ENCODE data around the gene ELOB. TPM values are rescaled to one million over a fixed set of nuclear protein-coding genes. Genes with fewer than 3 reads are reported as not detected.

The ELOB gene
- total RNA-seq, 1 donor from 2014 or later, result 183 TPM

DNA sequence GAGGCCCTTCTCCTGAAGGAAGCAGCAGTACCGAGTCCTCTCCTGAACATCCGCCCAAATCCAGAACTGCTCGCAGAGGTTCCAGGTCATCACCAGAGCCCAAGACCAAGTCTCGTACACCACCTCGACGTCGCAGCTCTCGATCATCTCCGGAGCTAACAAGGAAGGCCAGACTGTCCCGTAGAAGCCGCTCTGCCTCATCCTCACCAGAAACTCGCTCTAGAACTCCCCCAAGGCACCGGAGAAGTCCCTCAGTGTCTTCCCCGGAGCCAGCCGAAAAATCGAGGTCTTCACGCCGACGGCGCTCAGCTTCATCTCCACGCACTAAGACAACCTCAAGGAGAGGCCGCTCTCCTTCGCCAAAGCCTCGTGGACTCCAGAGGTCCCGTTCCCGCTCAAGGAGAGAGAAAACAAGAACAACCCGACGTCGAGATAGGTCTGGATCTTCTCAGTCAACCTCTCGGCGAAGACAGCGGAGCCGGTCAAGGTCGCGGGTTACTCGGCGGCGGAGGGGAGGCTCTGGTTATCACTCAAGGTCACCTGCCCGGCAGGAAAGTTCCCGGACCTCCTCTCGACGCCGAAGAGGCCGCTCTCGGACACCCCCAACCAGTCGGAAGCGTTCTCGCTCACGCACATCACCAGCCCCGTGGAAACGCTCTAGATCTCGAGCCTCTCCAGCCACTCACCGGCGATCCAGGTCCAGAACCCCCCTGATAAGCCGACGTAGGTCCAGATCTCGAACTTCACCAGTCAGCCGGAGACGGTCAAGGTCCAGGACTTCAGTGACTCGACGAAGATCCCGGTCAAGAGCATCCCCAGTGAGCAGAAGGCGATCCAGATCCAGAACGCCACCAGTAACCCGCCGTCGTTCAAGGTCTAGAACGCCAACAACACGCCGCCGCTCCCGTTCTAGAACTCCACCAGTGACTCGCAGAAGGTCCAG is 11.3 kb downstream of the ELOB start:
- Mint-ChIP-seq H3K27ac (ENCODE audit: unreplicated experiment) (peak overlapping the region; percentile 38), H3K27me3 (ENCODE audit: unreplicated experiment) (peaks cover 44% of the 10 kb centered on the region), H3K4me1 (ENCODE audit: low read depth, unreplicated experiment) (peaks cover 5% of the 10 kb centered on the region), H3K9me3 (ENCODE audit: unreplicated experiment) (peaks cover 34% of the 10 kb centered on the region), H3K4me3 (ENCODE audit: unreplicated experiment) (peak overlapping the region; percentile 30), H3K36me3 (ENCODE audit: unreplicated experiment) (peaks cover 59% of the 10 kb centered on the region)
- TF ChIP-seq, protein P1, sequence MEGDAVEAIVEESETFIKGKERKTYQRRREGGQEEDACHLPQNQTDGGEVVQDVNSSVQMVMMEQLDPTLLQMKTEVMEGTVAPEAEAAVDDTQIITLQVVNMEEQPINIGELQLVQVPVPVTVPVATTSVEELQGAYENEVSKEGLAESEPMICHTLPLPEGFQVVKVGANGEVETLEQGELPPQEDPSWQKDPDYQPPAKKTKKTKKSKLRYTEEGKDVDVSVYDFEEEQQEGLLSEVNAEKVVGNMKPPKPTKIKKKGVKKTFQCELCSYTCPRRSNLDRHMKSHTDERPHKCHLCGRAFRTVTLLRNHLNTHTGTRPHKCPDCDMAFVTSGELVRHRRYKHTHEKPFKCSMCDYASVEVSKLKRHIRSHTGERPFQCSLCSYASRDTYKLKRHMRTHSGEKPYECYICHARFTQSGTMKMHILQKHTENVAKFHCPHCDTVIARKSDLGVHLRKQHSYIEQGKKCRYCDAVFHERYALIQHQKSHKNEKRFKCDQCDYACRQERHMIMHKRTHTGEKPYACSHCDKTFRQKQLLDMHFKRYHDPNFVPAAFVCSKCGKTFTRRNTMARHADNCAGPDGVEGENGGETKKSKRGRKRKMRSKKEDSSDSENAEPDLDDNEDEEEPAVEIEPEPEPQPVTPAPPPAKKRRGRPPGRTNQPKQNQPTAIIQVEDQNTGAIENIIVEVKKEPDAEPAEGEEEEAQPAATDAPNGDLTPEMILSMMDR (IDR thresholded peaks at IDR 0.05; ENCODE audit: partially characterized antibody, unreplicated experiment), result no peak
- no peak for DNase-seq

DNA sequence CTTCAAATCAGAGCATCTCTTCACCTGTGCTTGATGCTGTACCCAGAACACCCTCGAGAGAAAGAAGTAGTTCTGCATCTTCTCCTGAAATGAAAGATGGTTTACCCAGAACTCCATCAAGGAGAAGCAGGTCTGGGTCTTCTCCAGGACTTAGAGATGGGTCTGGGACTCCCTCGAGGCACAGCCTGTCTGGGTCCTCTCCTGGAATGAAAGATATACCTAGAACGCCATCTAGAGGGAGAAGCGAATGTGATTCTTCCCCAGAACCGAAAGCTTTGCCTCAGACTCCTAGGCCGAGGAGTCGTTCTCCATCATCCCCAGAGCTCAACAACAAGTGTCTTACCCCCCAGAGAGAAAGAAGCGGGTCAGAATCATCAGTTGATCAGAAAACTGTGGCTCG is 12.4 kb downstream of the ELOB start:
- Mint-ChIP-seq H3K9me3 (ENCODE audit: unreplicated experiment) (peaks cover 33% of the 10 kb centered on the region), H3K4me1 (ENCODE audit: low read depth, unreplicated experiment) (peaks cover 5% of the 10 kb centered on the region), H3K27me3 (ENCODE audit: unreplicated experiment) (peaks cover 46% of the 10 kb centered on the region), H3K27ac (ENCODE audit: unreplicated experiment) (peak overlapping the region; percentile 22), H3K36me3 (ENCODE audit: unreplicated experiment) (peaks cover 68% of the 10 kb centered on the region), H3K4me3 (ENCODE audit: unreplicated experiment) (no peak overlapping the region)
- DNase-seq, result no peak
- TF ChIP-seq, protein P1 (IDR thresholded peaks at IDR 0.05; ENCODE audit: partially characterized antibody, unreplicated experiment), result no peak

DNA sequence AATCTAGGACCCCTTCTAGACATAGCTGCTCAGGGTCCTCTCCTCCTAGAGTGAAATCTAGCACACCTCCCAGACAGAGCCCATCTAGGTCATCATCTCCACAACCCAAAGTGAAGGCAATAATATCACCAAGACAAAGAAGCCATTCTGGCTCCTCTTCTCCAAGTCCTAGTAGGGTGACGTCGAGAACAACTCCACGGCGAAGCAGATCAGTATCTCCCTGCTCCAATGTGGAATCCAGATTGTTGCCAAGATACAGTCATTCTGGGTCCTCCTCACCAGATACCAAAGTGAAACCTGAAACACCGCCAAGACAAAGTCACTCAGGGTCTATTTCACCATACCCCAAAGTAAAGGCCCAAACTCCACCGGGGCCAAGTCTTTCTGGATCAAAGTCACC is 13.9 kb downstream of the ELOB start:
- H3K9me3 Mint-ChIP-seq (ENCODE audit: unreplicated experiment), result peaks cover 33% of the 10 kb centered on the region
- no peak overlapping the region for H3K4me3 Mint-ChIP-seq (ENCODE audit: unreplicated experiment)
- no peak overlapping the region for H3K27ac Mint-ChIP-seq (ENCODE audit: unreplicated experiment)
- H3K4me1 Mint-ChIP-seq (ENCODE audit: low read depth, unreplicated experiment), result peaks cover 1% of the 10 kb centered on the region
- TF ChIP-seq, protein P1 (IDR thresholded peaks at IDR 0.05; ENCODE audit: partially characterized antibody, unreplicated experiment), result no peak
- H3K27me3 Mint-ChIP-seq (ENCODE audit: unreplicated experiment), result peaks cover 38% of the 10 kb centered on the region
- no peak for DNase-seq
- H3K36me3 Mint-ChIP-seq (ENCODE audit: unreplicated experiment), result peaks cover 73% of the 10 kb centered on the region

DNA sequence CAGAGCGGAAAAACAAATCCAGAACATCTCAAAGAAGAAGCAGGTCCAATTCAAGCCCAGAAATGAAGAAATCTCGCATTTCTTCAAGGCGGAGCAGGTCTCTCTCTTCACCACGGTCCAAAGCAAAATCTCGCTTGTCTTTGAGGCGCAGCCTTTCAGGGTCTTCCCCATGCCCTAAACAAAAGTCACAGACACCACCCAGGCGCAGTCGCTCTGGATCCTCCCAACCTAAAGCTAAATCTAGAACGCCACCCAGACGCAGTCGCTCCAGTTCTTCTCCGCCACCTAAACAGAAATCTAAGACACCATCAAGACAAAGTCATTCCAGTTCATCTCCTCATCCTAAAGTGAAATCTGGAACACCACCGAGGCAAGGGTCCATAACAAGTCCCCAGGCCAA is 14.4 kb downstream of the ELOB start:
- Mint-ChIP-seq H3K36me3 (ENCODE audit: unreplicated experiment) (peaks cover 73% of the 10 kb centered on the region), H3K9me3 (ENCODE audit: unreplicated experiment) (peaks cover 29% of the 10 kb centered on the region), H3K4me3 (ENCODE audit: unreplicated experiment) (peak overlapping the region; percentile 3), H3K27ac (ENCODE audit: unreplicated experiment) (peak overlapping the region; percentile 44), H3K27me3 (ENCODE audit: unreplicated experiment) (peaks cover 34% of the 10 kb centered on the region), H3K4me1 (ENCODE audit: low read depth, unreplicated experiment) (no peaks in the 10 kb centered on the region)
- DNase-seq, result no peak
- TF ChIP-seq, protein P1 (IDR thresholded peaks at IDR 0.05; ENCODE audit: partially characterized antibody, unreplicated experiment), result no peak
